ENCODE measurements around the gene SEZ6.

- TF ChIP-seq SMC3 (IDR thresholded peaks at IDR 0.05): no peak
- no peak for TF ChIP-seq CTCF (IDR thresholded peaks at IDR 0.05)
- no peak for TF ChIP-seq POLR2A (IDR thresholded peaks at IDR 0.05; ENCODE audit: low read length)
- TF ChIP-seq MAZ (IDR thresholded peaks at IDR 0.05; ENCODE audit: borderline replicate concordance, low read depth, low read length): no peak
- TF ChIP-seq EP300 (IDR thresholded peaks at IDR 0.05): no peak
- no peak for TF ChIP-seq POLR2AphosphoS2 (conservative IDR thresholded peaks at IDR 0.05; ENCODE audit: low read length)
- no peak for TF ChIP-seq CHD4 (IDR thresholded peaks at IDR 0.05; ENCODE audit: borderline replicate concordance)
Measured at GRCh38 chr17:29037739-29038084, 31.9 kb upstream of the SEZ6 start.
